ENCODE measurements around the gene GCSH.
A peak's percentile ranks its signal among the peaks of the same experiment; 100 is the strongest.

GCSH gene

DNA sequence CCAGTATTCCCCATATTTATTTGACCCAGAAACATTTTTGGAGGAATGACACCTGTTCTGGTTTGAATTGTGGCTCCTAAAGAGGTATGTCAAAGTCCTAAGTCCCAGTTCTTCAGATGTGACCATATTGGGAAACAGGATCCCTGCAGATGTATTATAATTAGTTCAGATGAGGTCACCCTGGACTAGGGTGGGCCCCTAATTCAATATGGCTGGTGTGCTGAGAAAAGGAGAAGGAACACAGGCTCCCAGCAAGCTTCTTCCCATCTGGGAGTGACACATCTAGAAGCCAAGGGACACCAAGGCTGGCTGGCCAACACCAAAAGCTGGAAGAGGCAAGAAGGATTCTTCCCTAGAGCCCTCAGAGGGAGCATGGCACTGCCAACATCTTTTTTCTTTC lies 3.8 kb upstream of the GCSH start:
- no peak for DNase-seq

DNA sequence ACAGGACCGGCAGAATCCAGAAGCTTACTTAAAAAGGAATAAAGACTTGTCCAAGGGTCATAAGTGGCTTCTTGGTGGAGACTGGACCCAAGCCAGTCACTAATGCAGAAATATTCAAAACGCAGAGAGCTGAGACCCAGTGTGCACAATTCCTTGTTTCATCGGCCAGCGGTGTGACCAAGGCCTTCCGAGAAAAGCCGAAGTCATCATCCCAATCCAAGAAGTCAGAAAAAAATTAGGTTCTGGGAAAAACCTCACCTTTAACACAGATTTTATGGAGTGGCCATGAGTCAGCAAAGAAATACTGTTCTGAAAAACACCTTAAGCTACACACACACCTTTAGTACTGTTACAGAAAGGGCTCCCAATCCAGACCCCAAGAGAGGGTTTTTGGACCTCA lies 1.0 kb upstream of the GCSH start:
- DNase-seq, result no peak

DNA sequence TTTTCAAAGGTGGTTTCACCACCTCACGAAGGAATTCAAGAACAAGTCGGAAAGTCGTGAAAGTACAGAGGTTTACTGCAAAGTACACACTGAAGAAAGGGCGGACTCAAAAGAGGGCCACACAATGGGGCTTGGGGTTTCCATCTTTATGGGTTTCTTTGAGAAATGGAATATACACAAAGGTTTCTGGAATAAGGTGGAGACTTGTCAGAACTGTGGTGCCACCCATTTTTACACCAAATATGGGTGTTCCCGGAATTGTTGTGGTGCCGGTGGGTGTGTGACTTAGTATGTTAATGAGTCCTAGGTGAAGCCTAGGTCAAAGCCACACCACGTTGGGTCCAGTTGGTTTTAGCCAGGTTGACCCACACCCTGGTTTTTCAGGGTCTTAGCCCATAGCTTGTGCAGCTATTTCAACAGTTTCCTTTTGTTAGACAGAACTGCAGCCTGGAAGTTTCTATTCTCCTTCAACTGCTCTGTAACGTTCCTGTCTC lies 567 bp upstream of the GCSH start:
- DNase-seq, result no peak

DNA sequence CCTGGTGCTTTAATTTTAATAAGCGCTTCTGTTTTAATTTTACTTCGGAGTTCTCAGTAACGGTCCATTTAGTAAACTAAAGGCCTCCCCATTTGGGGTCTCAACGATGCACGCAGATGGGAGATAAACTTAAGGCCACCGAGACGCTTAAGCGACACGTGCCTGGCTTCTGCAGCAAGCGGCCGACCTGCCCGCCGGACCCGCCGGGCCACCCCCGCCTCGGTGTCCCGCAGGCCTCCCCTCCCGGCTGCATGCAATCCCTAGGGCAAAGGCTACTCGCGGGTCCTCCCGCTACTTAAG lies 592 bp downstream of the GCSH start:
- no peak for DNase-seq

DNA sequence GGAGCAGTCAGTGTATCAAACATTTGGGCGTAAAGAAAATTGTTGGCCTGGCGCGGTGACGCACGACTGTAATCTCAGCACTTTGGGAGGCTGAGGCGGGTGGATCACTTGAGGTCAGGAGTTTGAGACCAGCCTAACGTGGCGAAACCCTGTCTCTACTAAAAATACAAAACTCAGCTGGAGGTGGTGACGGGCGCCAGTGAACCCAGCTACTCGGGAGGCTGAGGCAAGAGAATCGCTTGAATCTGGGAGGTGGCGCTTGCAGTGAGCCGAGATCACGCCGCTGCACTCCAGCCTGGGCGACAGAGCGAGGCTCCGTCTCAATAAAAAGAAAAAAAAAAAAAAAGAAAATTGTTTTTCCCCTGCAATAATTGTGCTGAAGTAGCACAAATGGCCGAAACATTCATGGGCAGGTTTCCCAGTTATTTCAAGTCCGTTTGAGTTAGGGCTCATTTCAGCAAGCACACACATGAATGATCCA lies 1.4 kb downstream of the GCSH start:
- DNase-seq, result no peak

DNA sequence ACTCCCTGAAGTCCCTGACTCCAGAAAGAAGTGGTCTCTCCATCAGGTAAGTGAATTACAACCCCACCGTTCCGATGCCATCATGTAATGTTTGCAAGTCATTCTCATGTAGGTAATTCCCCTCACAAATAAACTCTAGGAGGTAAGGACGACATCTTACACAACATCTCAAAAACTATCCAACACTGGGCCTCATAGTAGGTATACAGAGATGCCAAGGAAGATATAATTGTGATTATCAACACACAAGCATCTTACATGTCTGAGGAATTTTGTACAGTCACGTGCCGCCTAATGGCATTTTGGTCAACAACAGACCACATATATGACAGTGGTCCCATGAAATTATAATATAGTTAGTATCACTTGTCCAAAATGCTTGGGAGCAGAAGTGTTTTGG lies 7.4 kb downstream of the GCSH start:
- DNase-seq, result no peak

DNA sequence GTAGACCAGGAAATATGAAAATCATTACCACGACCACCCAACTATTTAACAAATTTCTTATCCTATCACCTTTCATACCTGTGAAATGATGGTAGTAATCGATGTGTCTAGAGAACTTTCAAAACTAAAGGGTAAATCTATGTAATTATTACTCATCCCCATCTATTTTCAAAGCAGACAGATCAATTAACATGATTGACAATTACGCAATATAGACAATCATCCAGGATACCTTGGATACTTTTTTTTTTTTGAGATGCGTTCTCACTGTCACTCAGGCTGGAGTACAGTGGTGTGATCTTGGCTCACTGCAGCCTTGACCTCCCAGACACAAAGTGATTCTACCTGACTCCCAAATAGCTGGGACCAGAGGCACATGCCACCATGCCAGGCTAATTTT lies 15.2 kb downstream of the GCSH start:
- DNase-seq, result no peak

DNA sequence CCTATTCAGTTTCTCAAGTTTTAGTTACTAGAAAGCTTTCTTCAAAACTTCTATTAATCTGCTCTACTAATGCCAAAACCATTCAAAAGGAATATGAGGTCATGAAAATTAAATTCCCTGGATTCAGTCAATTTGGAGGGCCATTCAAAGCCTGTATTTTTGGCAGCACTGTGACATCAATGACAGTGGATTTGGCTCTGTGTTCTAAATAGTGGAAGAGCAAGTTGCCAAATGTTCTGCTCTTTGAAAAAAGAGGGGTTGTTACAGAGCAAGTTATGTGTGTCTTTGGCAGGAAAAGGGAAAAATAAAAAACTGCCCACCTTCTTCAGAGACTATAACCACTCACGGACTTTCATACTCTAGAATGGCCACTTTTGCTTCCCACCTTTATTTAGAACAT lies 16.0 kb downstream of the GCSH start:
- no peak for DNase-seq

DNA sequence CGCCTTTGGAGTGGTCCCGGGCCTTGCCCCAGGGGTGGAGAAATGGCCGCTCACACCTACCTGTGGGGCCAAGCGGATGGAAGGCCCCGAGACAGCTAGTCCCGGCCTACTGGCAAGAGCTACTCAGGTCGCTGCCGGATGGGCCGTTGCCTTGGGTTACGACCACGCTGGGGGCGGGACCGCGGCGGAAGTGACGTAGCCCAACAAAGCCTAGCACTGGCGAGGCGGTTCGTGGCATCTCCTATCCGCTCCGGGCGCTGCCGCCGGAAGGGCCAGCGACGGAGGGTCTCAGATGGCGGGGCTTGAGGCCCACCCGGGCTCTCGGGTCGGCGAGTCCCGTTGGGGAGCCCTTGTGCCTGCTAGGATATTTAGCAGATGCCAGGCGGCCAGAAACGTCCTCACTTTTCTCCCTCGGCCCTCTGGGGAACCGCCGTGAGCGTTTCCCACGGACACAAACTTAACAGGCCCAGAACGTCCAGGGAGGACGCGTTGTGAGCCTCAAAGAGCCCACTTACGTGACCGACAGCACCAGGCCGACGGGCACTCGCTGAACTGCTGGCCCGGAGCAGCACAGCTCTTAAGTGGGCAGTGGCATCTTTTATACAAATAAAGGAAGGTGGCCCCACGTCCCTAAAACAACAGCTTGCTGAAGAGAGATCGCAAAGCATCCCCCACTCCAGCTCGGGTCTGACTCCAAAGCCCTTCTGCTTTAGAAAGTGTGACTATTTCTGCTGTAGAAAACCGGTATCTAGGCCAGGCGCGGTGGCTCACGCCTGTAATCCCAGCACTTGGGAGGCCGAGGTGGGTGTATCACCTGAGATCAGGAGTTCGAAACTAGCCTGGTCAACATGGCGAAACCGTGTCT lies 18.9 kb downstream of the GCSH start, which contains the start of gene C16orf46:
Gene C16orf46, minus strand, starts transcription at position 163 of the 865 bp plus-strand sequence. CDS start 13,283 bp downstream, outside the sequence.
- DNase-seq, result peak; percentile 96 to 97

DNA sequence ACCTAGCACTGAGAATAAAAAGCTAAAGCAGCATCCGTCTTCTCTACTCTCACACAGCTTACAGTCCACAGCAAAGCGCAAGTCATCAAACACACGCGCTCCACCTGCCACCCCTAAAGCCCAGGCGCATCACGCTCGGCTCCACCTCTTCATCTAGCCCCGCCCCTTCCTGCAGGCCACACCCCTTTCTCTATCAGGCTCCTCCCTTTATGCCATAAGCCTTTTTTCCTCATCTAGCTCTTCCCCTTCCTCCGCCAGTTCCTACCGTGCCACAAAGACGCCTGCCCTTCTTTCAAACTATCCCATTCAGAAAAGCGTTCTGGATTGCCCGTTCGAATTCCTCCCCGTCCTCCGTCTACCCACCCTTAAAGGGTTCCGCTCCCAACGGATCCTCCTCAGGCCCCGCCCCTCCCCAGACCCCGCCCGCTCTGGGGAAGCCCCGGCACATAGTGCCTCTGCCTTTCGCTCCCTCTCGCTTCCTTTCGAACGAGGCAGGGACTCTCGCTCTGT lies 19.6 kb downstream of the GCSH start:
- peak; percentile 86 to 95 for DNase-seq

DNA sequence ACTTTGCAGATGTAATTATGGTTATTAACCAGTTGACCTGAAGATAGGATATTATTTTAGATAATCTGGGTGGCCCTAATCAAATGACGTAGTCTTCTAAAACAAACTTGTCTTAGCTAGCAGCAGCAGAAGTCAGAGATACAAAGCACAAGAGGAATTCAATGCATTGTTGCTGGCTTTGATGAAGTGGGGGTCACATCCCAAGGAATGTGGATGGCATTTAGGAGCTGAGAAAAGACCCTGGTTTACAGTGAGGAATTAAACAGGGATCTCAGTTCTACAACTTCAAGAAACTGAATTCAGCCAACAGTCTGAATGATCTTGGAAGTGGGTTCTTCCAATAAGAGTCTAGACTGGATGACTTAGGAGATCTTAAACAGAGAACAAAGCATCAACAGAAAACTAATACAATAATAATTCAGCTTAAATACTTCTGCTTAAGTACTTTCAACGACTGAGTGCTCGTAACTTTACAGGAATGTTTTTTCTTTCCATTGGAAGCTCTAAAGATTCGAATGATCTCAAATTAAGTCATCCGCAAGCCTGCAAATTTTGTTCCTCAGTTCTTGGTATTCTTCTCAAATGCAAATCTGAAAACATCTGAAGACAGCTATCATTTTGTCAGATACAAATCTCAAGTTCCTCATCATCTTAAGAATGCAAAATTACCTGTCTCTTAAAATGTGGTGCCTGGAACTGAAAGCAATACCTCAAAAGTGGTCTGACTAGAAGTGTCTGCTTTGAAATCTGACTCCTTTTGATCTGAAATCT lies 22.4 kb downstream of the GCSH start:
- DNase-seq, result no peak

DNA sequence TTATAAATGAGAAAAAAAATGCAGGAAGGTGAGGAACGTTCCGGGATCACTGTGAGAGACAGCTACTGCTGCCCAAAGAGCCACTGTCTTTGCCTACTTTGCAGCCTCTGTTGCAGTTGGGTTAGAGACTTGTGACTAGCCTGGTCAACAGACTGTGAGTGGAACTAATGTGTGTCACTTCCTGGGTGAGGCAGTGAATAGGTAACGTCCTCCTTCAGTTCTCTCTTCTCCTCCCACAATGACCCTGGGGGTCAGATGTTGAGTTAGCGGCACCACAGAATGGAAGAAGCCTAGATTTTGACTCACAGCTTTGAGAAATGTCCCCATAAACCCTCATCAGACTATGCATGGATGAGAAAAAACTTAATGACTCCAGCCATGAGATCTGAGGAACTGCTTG lies 24.4 kb downstream of the GCSH start:
- DNase-seq, result no peak

DNA sequence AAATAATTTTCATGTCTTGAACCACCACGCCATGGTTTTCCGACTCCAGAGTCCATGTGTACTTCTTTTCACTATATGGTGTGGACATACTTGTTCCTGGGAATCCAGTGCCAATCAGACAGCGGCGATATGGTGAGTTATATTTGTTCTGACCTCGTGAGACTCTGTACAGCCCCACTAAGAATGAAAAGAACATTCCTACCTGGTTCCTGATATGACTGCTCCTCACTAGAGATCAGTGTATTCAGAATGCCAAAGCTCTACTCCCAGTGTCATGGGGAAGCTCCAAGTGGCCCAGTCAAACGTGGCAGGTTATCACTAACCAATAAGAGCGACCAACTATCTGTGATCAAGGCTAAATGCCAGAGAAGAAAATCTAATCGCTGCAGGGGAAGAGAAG lies 25.2 kb downstream of the GCSH start:
- DNase-seq, result no peak

DNA sequence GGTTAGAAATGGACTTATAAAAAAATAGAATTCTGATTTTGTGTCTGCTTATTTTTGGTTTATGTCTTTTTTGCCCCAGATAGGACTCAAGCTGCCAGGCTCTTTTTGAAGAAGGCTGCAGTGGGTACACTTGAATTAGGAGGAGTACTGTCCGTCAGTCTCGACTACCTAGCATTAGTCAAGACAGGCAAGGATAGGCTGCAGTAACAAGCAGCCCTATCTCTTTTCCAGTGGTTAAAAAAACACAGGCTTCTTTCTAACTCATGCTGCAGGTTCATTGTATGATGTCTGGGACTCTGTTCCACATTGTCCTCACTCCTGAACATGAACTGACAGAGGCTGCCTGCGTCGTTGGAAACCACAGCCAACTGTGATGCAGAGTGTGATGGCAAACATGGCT lies 27.1 kb downstream of the GCSH start:
- no peak for DNase-seq

DNA sequence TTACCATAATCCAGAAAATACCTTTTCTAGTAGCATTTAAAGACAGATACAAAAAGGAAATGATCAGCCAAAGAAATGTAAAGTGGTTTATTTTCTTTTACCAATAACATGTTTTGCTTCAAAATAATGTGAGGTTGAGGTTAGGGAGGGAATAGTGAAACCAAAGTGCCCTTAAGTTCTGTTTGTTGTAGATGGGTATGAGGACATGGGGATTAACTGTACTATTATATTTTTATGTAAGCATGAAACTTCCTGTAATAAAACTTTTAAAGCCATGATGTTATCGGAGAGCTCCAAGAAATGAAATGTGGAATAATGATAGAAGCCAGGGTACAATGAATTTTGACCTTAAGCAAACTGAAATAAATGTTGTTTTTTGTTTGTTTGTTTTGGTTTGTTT lies 29.0 kb downstream of the GCSH start:
- no peak for DNase-seq

DNA sequence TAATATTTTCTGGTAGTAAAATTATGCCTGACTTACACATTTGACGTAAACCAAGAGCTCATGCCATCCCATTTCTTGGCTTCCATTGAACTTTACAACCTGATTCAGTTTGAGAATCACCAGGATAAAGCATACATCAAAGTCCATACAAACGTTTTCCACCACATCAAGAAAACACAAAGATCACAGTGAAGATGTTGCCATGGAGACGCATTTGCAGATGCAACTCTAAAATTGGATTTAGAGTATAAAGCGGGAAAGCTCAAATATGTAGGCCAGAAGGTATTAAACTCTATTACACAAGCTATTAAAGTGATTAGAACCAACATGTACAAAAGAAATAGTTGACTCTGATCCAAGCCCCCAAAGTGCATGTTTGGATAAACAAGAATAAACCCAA lies 29.5 kb downstream of the GCSH start:
- no peak for DNase-seq

DNA sequence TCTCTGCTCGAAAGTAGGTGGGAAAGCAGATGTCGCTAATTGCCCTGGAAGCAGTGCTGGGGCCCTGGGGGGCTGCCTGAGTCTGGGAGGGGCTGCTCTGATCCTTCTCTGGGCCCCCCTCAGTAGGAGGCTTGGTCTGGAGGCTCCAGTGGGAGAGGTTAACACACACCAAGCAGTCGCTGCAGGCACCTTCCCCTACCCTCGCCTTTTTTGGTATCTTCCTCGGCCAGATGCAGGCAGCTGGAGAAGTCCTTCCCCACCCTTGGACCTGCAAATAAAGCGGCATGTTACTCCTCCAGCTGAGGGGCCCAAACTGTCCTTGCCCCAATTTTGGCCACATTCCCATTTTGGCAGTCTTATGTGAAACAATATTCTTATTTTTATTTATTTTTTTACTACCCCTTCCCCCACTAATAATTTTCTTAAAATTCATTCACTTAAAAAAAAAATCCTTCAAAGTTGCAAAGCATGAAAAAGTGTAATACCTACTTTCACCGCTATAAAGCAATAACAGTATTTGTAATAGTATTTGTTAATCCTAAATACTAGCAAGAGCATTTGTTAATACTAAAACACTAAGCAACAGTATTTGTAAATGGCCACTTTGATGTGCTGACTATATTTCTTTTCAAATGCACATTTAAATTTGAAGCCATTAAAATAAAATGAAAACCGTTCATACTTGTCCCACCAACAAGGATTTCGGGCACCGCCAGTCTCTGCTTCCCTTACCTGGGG lies 34.2 kb downstream of the GCSH start:
- no peak for DNase-seq

DNA sequence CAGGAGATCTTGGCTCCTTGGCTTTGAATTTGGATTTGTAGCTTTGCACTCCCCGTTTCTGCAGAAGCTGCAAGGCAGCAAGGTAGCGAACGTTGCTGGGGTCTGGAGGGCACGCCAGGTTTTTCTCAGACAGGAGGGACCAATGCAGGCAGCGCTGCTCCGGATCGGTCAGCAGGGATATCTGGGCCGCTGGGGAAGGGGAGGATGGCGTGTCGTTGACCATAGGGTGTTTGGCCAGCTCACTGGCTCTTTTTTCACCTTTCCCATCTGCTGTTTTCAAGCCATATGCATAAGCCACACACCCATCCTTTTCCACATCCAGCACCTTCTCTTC lies 34.9 kb downstream of the GCSH start:
- DNase-seq, result no peak

DNA sequence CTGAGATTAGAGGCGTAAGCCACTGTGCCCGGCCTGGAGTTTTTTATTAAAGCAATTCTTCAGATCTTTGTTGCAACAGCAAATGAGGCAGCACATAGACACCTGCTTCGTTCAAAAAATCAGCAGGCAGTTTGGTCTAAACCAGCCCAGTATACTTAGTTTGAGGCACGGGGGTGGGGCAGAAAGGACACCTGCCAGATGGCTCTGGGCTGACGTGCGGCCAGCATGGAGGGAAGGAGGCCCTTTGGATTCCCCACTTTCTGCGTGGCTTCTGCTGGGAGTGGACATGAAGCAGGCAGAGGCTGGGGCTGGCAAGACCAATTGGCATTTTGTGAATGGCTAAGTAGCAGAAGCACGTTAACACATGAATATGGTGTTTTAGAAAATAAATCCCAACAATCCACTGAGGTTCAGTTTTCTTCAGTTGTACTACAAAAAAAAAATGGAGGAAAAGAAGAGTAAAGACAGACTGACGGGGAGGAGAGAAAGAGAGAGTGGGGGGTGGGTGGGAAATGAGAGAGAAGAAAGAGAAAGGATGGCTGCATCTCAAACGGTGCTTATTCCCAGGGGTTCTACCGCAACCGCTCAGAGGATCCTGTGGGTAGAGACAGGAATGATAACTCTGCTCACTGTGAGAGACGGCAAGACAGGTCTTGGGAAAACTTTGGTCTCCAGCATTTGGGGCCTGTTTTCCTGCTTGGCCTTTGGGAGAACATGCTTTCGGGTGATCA lies 35.5 kb downstream of the GCSH start:
- peak in 1 of 2 experiments; percentile 5 for DNase-seq

DNA sequence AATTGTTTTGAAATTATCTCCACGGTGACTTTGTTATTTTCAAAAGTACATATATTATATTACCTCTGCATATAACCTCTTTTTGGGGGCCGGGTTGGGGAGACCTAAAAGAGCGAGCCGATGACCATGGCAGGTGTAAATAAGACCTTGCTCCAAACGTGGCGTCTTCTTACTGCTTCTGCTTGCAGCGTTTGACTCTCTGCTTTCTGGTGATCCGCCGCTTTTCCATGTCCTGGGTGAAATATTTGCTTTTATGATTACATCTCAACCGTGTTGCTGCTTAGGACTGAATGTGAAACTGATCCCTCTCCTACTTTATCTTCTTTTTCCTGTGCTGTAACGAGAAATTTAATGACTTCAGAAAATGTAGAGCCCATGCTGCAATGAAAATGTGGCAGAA lies 42.4 kb downstream of the GCSH start:
- DNase-seq, result no peak

DNA sequence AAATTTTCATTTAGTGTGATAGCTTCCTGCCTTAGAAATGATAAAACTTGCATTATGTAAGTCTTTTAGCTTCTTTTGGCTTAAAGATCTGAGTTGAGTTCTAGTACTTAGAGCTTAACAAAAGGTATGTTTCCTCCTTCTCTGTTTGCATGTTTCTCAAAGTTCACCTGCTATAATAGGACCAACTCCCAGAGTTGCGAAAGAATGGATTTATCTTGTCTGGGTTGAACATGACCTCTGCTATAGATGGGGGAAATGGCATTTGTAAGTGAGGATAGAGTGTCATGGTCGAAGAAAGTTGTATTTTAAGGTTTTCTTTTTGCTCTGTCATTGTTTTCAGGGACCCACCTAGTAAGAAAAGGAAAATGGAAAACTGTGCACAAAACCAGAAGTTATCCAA lies 53.4 kb downstream of the GCSH start:
- DNase-seq, result no peak

DNA sequence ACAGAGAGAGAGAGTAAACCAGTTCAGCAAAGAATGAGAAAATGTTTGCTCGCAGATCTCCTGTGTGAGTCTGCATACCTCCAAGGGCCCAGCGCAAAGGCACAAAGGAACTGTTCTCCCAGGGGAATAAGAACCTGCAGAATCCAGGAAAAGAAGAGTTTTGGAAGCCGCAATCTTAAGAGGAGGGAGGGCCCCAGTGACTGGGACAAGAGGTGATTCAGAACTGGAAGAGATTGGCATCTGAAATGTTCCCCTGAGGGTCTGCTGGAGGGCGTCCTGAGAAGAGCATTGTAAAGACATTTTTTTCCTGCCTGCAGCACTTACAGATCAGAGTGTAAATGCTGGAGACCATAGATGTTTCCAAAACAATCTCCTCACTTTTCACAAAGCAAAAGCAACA lies 54.5 kb downstream of the GCSH start:
- no peak for DNase-seq

DNA sequence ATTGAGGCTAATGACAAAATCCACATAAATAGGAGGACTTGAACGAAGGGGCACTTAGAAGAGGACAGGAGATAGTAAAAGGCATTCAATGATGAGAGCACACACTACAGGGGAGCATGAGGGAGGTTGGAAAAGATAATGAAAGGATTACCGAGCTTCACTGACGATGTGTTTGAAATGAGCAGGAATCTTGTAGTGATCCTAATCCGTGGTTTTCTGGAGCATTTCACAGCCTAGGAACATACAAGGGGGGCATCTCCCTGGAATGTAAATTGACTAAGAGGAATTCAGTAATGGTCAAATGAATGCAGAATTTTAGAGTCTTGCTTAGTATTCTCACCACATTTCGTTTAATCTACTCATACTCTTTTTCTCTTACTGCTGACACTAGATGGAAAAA lies 55.4 kb downstream of the GCSH start:
- DNase-seq, result no peak
